ENCODE data around the gene CYB561. TPM values are rescaled to one million over a fixed set of nuclear protein-coding genes. Genes with fewer than 3 reads are reported as not detected.

The CYB561 gene
- total and polyA plus RNA-seq, 2 of the 4 experiments (the other 2 are of a cell fraction): 2.5 to 3.0 TPM

- Histone ChIP-seq H3K27ac (ENCODE audit: insufficient read depth, low read length) (no peak overlapping the region), H2BK120ac (ENCODE audit: low read depth, low read length) (no peak overlapping the region), H4K8ac (ENCODE audit: low read depth in 2 of 2, low read length in 2 of 2) (no peak overlapping the region), H4K5ac (ENCODE audit: low read depth, low read length) (no peak overlapping the region), H2AK9ac (replicated peaks; ENCODE audit: low read depth, low read length, poor library complexity) (no peak overlapping the region), H3K27me3 (ENCODE audit: control insufficient read depth, insufficient read depth, low read length) (peaks cover 9% of the 10 kb centered on the region; the same call in 1 of the 2 replicates), H2BK15ac (ENCODE audit: low read depth, low read length) (no peak overlapping the region), H2BK5ac (ENCODE audit: low read depth, low read length, poor library complexity, severe bottlenecking) (no peak overlapping the region), H3K9ac (ENCODE audit: low read depth, low read length) (no peak overlapping the region), H3K56ac (ENCODE audit: extremely low read depth, insufficient read depth, low read length) (no peak overlapping the region), H2BK20ac (ENCODE audit: low read depth, low read length) (no peak overlapping the region), H3K23ac (ENCODE audit: low read depth, low read length) (no peak overlapping the region), H2AFZ (replicated peaks; ENCODE audit: low read length, poor library complexity) (no peak overlapping the region), H3K4me1 (ENCODE audit: control insufficient read depth, insufficient read depth, low read length) (peaks cover 13% of the 10 kb centered on the region), H3K9me3 (ENCODE audit: control insufficient read depth, insufficient read depth, low read length) (no peaks in the 10 kb centered on the region), H3K14ac (replicated peaks; ENCODE audit: low read depth, low read length) (no peak overlapping the region), H2AK5ac (ENCODE audit: low read depth, low read length) (no peak overlapping the region), H3K4me2 (ENCODE audit: low read depth, low read length) (no peak overlapping the region), H4K20me1 (ENCODE audit: insufficient read depth, low read length) (no peaks in the 10 kb centered on the region), H4K91ac (ENCODE audit: insufficient read depth, low read depth, low read length) (no peak overlapping the region), H3K79me1 (ENCODE audit: low read depth in 1 of 2, low read length in 2 of 2) (no peaks in the 10 kb centered on the region), H3K4me3 (ENCODE audit: insufficient read depth, low read depth, low read length) (no peak overlapping the region), H3K4ac (ENCODE audit: low read depth, low read length) (no peak overlapping the region), H3K36me3 (ENCODE audit: control insufficient read depth, insufficient read depth, low read length) (no peaks in the 10 kb centered on the region), H3K9me1 (ENCODE audit: insufficient read depth, low read length) (peaks cover 8% of the 10 kb centered on the region), H3K18ac (ENCODE audit: low read depth, low read length) (no peak overlapping the region)
- no TSS peak for BruUV-seq (replicated peaks)
- intact Hi-C loops (cut with micrococcal nuclease) (no loop called here), dilution Hi-C loops (cut with HindIII; ENCODE audit: low sequenced_read_pairs, unreplicated experiment) (no loop called here), in situ Hi-C loops (cut with MboI; ENCODE audit: low sequenced_read_pairs) (no loop called here)
- CTCF ChIA-PET: interaction anchor here (1.2 kb wide), 1 partner anchor 12 kb away, joined by 5 read pairs; no protein-coding TSS in a partner anchor
- WGBS, 2 experiments (ENCODE audit: extremely low coverage in 2 of 2, insufficient read length in 1 of 2): 100% methylated on average over 2 of the region's 22 CpGs; no CpG with 5 or more reads in 1 of the 2 experiments
- ATAC-seq (ENCODE audit: low read depth): no peak
- DNase-seq: no peak
- no peak for TF ChIP-seq USF2 (IDR thresholded peaks at IDR 0.05; ENCODE audit: low read depth, low read length)
- TF ChIP-seq RAD21 (IDR thresholded peaks at IDR 0.05; ENCODE audit: low read length): no peak
- TF ChIP-seq MAZ (IDR thresholded peaks at IDR 0.05; ENCODE audit: borderline replicate concordance, low read depth, low read length): no peak
- no peak for TF ChIP-seq POLR2A (IDR thresholded peaks at IDR 0.05; ENCODE audit: low read depth, low read length)
- no peak for TF ChIP-seq NFE2L2 (IDR thresholded peaks at IDR 0.05; ENCODE audit: low read depth, low read length)
- TF ChIP-seq RFX5 (IDR thresholded peaks at IDR 0.05; ENCODE audit: low read depth, low read length): no peak
- POLR2A ChIA-PET (ENCODE audit: unreplicated experiment): no interaction called here
Observed at GRCh38 chr17:63490858-63491400, 44.8 kb upstream of the CYB561 start.

Measured in IMR-90 (cell line).